Loucy (cell line): Measurements from ENCODE around the gene ITGB5.

Experiments used
- H2AFZ ChIP-seq: fragments of 200-600 bp; sonication (generic); 2 replicates; pipeline ENCODE4 v1.6.0; 2016; ENCODE audit warnings: antibody characterized with exemption, mild to moderate bottlenecking, low read length, moderate library complexity
- H3F3A ChIP-seq: fragments of 200-600 bp; 2 replicates; pipeline ENCODE4 v1.6.0; 2016; ENCODE audit warnings: antibody characterized with exemption, low read depth, mild to moderate bottlenecking
- H3K27me3 ChIP-seq: fragments of 200-600 bp; sonication (generic); 2 replicates; pipeline ENCODE4 v1.6.1; 2014; ENCODE audit warnings: low read length, mild to moderate bottlenecking; ENCODE audit not compliant: insufficient read depth, poor library complexity, severe bottlenecking
- H3K36me3 ChIP-seq: fragments of 200-600 bp; sonication (generic); 2 replicates; pipeline ENCODE4 v1.6.1; 2016; ENCODE audit warnings: low read length; ENCODE audit not compliant: insufficient read depth
- H3K4me1 ChIP-seq: fragments of 200-600 bp; sonication (generic); 2 replicates; pipeline ENCODE4 v1.5.1; 2014; ENCODE audit warnings: low read length, mild to moderate bottlenecking; ENCODE audit not compliant: insufficient read depth, poor library complexity, severe bottlenecking
- H3K4me2 ChIP-seq: fragments of 200-600 bp; sonication (generic); 2 replicates; pipeline ENCODE4 v1.6.0; 2014; ENCODE audit warnings: antibody characterized with exemption, low read length, low read depth, mild to moderate bottlenecking; ENCODE audit not compliant: poor library complexity, severe bottlenecking
- H3K4me3 ChIP-seq: fragments of 200-600 bp; sonication (generic); 2 replicates; pipeline ENCODE4 v1.5.1; 2014; ENCODE audit warnings: low read length, mild to moderate bottlenecking, mixed read lengths; ENCODE audit not compliant: poor library complexity, severe bottlenecking
- H3K79me2 ChIP-seq: fragments of 200-600 bp; sonication (generic); 2 replicates; pipeline ENCODE4 v1.6.1; 2014; ENCODE audit warnings: low read length; ENCODE audit not compliant: insufficient read depth
- H3K9ac ChIP-seq: fragments of 200-600 bp; sonication (generic); 2 replicates; pipeline ENCODE4 v1.6.0; 2014; ENCODE audit warnings: mild to moderate bottlenecking, low read depth, low read length, moderate library complexity; ENCODE audit not compliant: poor library complexity, severe bottlenecking
- H3K9me2 ChIP-seq: fragments of 200-600 bp; sonication (generic); replicated peaks from 2 replicates; pipeline ENCODE4 v1.6.1; 2016; ENCODE audit warnings: low read depth, low read length, mixed read lengths
- H3K9me3 ChIP-seq: fragments of 200-600 bp; sonication (generic); 2 replicates; pipeline ENCODE4 v1.6.1; 2014; ENCODE audit warnings: mild to moderate bottlenecking, antibody characterized with exemption, low read length, low read depth; ENCODE audit not compliant: insufficient read depth
- H4K20me1 ChIP-seq: fragments of 200-600 bp; sonication (generic); 2 replicates; pipeline ENCODE4 v1.6.0; 2014; ENCODE audit warnings: antibody characterized with exemption, low read length, mild to moderate bottlenecking; ENCODE audit not compliant: insufficient read depth, poor library complexity, severe bottlenecking
- CTCF ChIP-seq: fragments of 200-600 bp; sonication (generic); conservative IDR thresholded peaks from 2 replicates; pipeline ENCODE4 v1.5.1; 2014; ENCODE audit warnings: mild to moderate bottlenecking, antibody characterized with exemption, low read length
- EZH2phosphoT487 ChIP-seq: fragments of 200-600 bp; IDR thresholded peaks from 2 replicates; pipeline ENCODE4 v1.6.1; 2018; ENCODE audit warnings: antibody characterized with exemption, mild to moderate bottlenecking, moderate library complexity, borderline replicate concordance

ITGB5 gene

GRCh38 chr3:124850633-124851032 is 36.5 kb downstream of the ITGB5 start:
- no peaks in the 10 kb centered on the region for H4K20me1 ChIP-seq
- no peak overlapping the region for H3K4me2 ChIP-seq
- no peak overlapping the region for H2AFZ ChIP-seq
- H3K27me3 ChIP-seq: no peaks in the 10 kb centered on the region
- H3K4me3 ChIP-seq: no peak overlapping the region
- no peaks in the 10 kb centered on the region for H3K9me3 ChIP-seq
- no peaks in the 10 kb centered on the region for H3F3A ChIP-seq
- no peaks in the 10 kb centered on the region for H3K79me2 ChIP-seq
- no peaks in the 10 kb centered on the region for H3K36me3 ChIP-seq
- H3K9me2 ChIP-seq: no peaks in the 10 kb centered on the region
- no peak for TF ChIP-seq CTCF
- TF ChIP-seq EZH2phosphoT487: no peak
- H3K9ac ChIP-seq: no peak overlapping the region
- H3K4me1 ChIP-seq: no peaks in the 10 kb centered on the region

GRCh38 chr3:124850212-124850611 is 37.0 kb downstream of the ITGB5 start:
- no peaks in the 10 kb centered on the region for H3K79me2 ChIP-seq
- TF ChIP-seq CTCF (no peak), EZH2phosphoT487 (no peak)
- no peaks in the 10 kb centered on the region for H3K4me1 ChIP-seq
- no peaks in the 10 kb centered on the region for H3K9me3 ChIP-seq
- H3K36me3 ChIP-seq: no peaks in the 10 kb centered on the region
- no peak overlapping the region for H3K9ac ChIP-seq
- H3K27me3 ChIP-seq: no peaks in the 10 kb centered on the region
- no peak overlapping the region for H3K4me3 ChIP-seq
- H3K9me2 ChIP-seq: no peaks in the 10 kb centered on the region
- no peak overlapping the region for H2AFZ ChIP-seq
- H3K4me2 ChIP-seq: no peak overlapping the region
- H3F3A ChIP-seq: no peaks in the 10 kb centered on the region
- no peaks in the 10 kb centered on the region for H4K20me1 ChIP-seq

- H4K20me1 ChIP-seq: no peaks in the 10 kb centered on the region
- no peaks in the 10 kb centered on the region for H3K9me3 ChIP-seq
- no peaks in the 10 kb centered on the region for H3K79me2 ChIP-seq
- no peak for TF ChIP-seq EZH2phosphoT487
- no peak for TF ChIP-seq CTCF
- H3K9ac ChIP-seq: no peak overlapping the region
- no peak overlapping the region for H2AFZ ChIP-seq
- no peak overlapping the region for H3K4me3 ChIP-seq
- no peaks in the 10 kb centered on the region for H3K27me3 ChIP-seq
- H3F3A ChIP-seq: no peaks in the 10 kb centered on the region
- no peaks in the 10 kb centered on the region for H3K4me1 ChIP-seq
- H3K4me2 ChIP-seq: no peak overlapping the region
- no peaks in the 10 kb centered on the region for H3K9me2 ChIP-seq
- H3K36me3 ChIP-seq: no peaks in the 10 kb centered on the region
Observed at GRCh38 chr3:124848300-124848699, 38.9 kb downstream of the ITGB5 start.
